ENCODE data around the gene CRYGN. TPM values are rescaled to one million over a fixed set of nuclear protein-coding genes. Genes with fewer than 3 reads are reported as not detected.

The CRYGN gene
- total and polyA plus RNA-seq, 2 donors (not counting 1 experiment from before 2014, with no cell fraction given): 0.07 to 0.50 TPM

- no peaks in the 10 kb centered on the region for H3K27me3 ChIP-seq (ENCODE audit: control insufficient read depth, insufficient read depth, low read length)
- no peaks in the 10 kb centered on the region for H4K20me1 ChIP-seq (ENCODE audit: control insufficient read depth, extremely low read depth, insufficient read depth, low read length)
- H2AFZ ChIP-seq (ENCODE audit: low read length): no peak overlapping the region
- no peaks in the 10 kb centered on the region for H3K36me3 ChIP-seq (ENCODE audit: control insufficient read depth, insufficient read depth, low read length)
- no peak for DNase-seq (ENCODE audit: low read depth in 2 of 2)
- H3K27ac ChIP-seq (ENCODE audit: insufficient read depth, low read length): no peak overlapping the region
- no peak for TF ChIP-seq CTCF (conservative IDR thresholded peaks at IDR 0.05 in 1 of 2, IDR thresholded peaks at IDR 0.05 in 1 of 2; ENCODE audit: low read depth in 1 of 2, low read length in 2 of 2)
- TF ChIP-seq EZH2 (IDR thresholded peaks at IDR 0.05; ENCODE audit: low read length, missing control alignments): no peak
- no peak overlapping the region for H3K4me2 ChIP-seq (ENCODE audit: extremely low read depth, insufficient read depth, low read length)
- H3K9me3 ChIP-seq (ENCODE audit: control insufficient read depth, insufficient read depth, low read depth, low read length): no peaks in the 10 kb centered on the region
- no peaks in the 10 kb centered on the region for H3K79me2 ChIP-seq (ENCODE audit: control insufficient read depth, insufficient read depth, low read length)
- no peaks in the 10 kb centered on the region for H3K4me1 ChIP-seq (ENCODE audit: control insufficient read depth, extremely low read depth, insufficient read depth, low read length)
- no peak overlapping the region for H3K4me3 ChIP-seq (replicated peaks in 1 of 4; ENCODE audit: control extremely low read depth in 1 of 4, insufficient read depth in 1 of 4, low read depth in 3 of 4, low read length in 4 of 4)
- no peak overlapping the region for H3K9ac ChIP-seq (ENCODE audit: insufficient read depth, low read length)
These were observed 37.7 kb downstream of the CRYGN start for GRCh38 chr7:151402029-151402835.

GRCh38 chr7:151400626-151401315 lies 39.2 kb downstream of the CRYGN start:
- TF ChIP-seq CTCF (conservative IDR thresholded peaks at IDR 0.05 in 1 of 2, IDR thresholded peaks at IDR 0.05 in 1 of 2; ENCODE audit: low read depth in 1 of 2, low read length in 2 of 2) (no peak), EZH2 (IDR thresholded peaks at IDR 0.05; ENCODE audit: low read length, missing control alignments) (no peak)
- H3K4me3 ChIP-seq (replicated peaks in 1 of 4; ENCODE audit: control extremely low read depth in 1 of 4, insufficient read depth in 1 of 4, low read depth in 3 of 4, low read length in 4 of 4): no peak overlapping the region
- no peaks in the 10 kb centered on the region for H3K4me1 ChIP-seq (ENCODE audit: control insufficient read depth, extremely low read depth, insufficient read depth, low read length)
- H4K20me1 ChIP-seq (ENCODE audit: control insufficient read depth, extremely low read depth, insufficient read depth, low read length): no peaks in the 10 kb centered on the region
- H3K4me2 ChIP-seq (ENCODE audit: extremely low read depth, insufficient read depth, low read length): no peak overlapping the region
- H3K27me3 ChIP-seq (ENCODE audit: control insufficient read depth, insufficient read depth, low read length): no peaks in the 10 kb centered on the region
- no peak overlapping the region for H3K9ac ChIP-seq (ENCODE audit: insufficient read depth, low read length)
- H3K36me3 ChIP-seq (ENCODE audit: control insufficient read depth, insufficient read depth, low read length): no peaks in the 10 kb centered on the region
- H3K27ac ChIP-seq (ENCODE audit: insufficient read depth, low read length): no peak overlapping the region
- no peak overlapping the region for H2AFZ ChIP-seq (ENCODE audit: low read length)
- no peaks in the 10 kb centered on the region for H3K9me3 ChIP-seq (ENCODE audit: control insufficient read depth, insufficient read depth, low read depth, low read length)
- no peak for DNase-seq (ENCODE audit: low read depth in 2 of 2)
- no peaks in the 10 kb centered on the region for H3K79me2 ChIP-seq (ENCODE audit: control insufficient read depth, insufficient read depth, low read length)

- H3K4me3 ChIP-seq (replicated peaks in 1 of 4; ENCODE audit: control extremely low read depth in 1 of 4, insufficient read depth in 1 of 4, low read depth in 3 of 4, low read length in 4 of 4): no peak overlapping the region
- no peak overlapping the region for H3K27ac ChIP-seq (ENCODE audit: insufficient read depth, low read length)
- no peaks in the 10 kb centered on the region for H3K27me3 ChIP-seq (ENCODE audit: control insufficient read depth, insufficient read depth, low read length)
- H3K4me1 ChIP-seq (ENCODE audit: control insufficient read depth, extremely low read depth, insufficient read depth, low read length): no peaks in the 10 kb centered on the region
- no peaks in the 10 kb centered on the region for H4K20me1 ChIP-seq (ENCODE audit: control insufficient read depth, extremely low read depth, insufficient read depth, low read length)
- H3K9me3 ChIP-seq (ENCODE audit: control insufficient read depth, insufficient read depth, low read depth, low read length): no peaks in the 10 kb centered on the region
- no peak overlapping the region for H3K9ac ChIP-seq (ENCODE audit: insufficient read depth, low read length)
- no peaks in the 10 kb centered on the region for H3K79me2 ChIP-seq (ENCODE audit: control insufficient read depth, insufficient read depth, low read length)
- H2AFZ ChIP-seq (ENCODE audit: low read length): no peak overlapping the region
- DNase-seq (ENCODE audit: low read depth in 2 of 2): no peak
- H3K4me2 ChIP-seq (ENCODE audit: extremely low read depth, insufficient read depth, low read length): no peak overlapping the region
- TF ChIP-seq EZH2 (IDR thresholded peaks at IDR 0.05; ENCODE audit: low read length, missing control alignments): no peak
- no peak for TF ChIP-seq CTCF (conservative IDR thresholded peaks at IDR 0.05 in 1 of 2, IDR thresholded peaks at IDR 0.05 in 1 of 2; ENCODE audit: low read depth in 1 of 2, low read length in 2 of 2)
- H3K36me3 ChIP-seq (ENCODE audit: control insufficient read depth, insufficient read depth, low read length): no peaks in the 10 kb centered on the region
These were observed 40.0 kb downstream of the CRYGN start for GRCh38 chr7:151399906-151400305.
